Loucy (cell line): ENCODE measurements around the gene CACNA1D.

ENCODE experiments used
- H2AFZ ChIP-seq: fragments of 200-600 bp; sonication (generic); 2 replicates; pipeline ENCODE4 v1.6.0; 2016; ENCODE audit warnings: antibody characterized with exemption, mild to moderate bottlenecking, low read length, moderate library complexity
- H3F3A ChIP-seq: fragments of 200-600 bp; 2 replicates; pipeline ENCODE4 v1.6.0; 2016; ENCODE audit warnings: antibody characterized with exemption, low read depth, mild to moderate bottlenecking
- H3K27me3 ChIP-seq: fragments of 200-600 bp; sonication (generic); 2 replicates; pipeline ENCODE4 v1.6.1; 2014; ENCODE audit warnings: low read length, mild to moderate bottlenecking; ENCODE audit not compliant: insufficient read depth, poor library complexity, severe bottlenecking
- H3K36me3 ChIP-seq: fragments of 200-600 bp; sonication (generic); 2 replicates; pipeline ENCODE4 v1.6.1; 2016; ENCODE audit warnings: low read length; ENCODE audit not compliant: insufficient read depth
- H3K4me1 ChIP-seq: fragments of 200-600 bp; sonication (generic); 2 replicates; pipeline ENCODE4 v1.5.1; 2014; ENCODE audit warnings: low read length, mild to moderate bottlenecking; ENCODE audit not compliant: insufficient read depth, poor library complexity, severe bottlenecking
- H3K4me2 ChIP-seq: fragments of 200-600 bp; sonication (generic); 2 replicates; pipeline ENCODE4 v1.6.0; 2014; ENCODE audit warnings: antibody characterized with exemption, low read length, low read depth, mild to moderate bottlenecking; ENCODE audit not compliant: poor library complexity, severe bottlenecking
- H3K4me3 ChIP-seq: fragments of 200-600 bp; sonication (generic); 2 replicates; pipeline ENCODE4 v1.5.1; 2014; ENCODE audit warnings: low read length, mild to moderate bottlenecking, mixed read lengths; ENCODE audit not compliant: poor library complexity, severe bottlenecking
- H3K79me2 ChIP-seq: fragments of 200-600 bp; sonication (generic); 2 replicates; pipeline ENCODE4 v1.6.1; 2014; ENCODE audit warnings: low read length; ENCODE audit not compliant: insufficient read depth
- H3K9ac ChIP-seq: fragments of 200-600 bp; sonication (generic); 2 replicates; pipeline ENCODE4 v1.6.0; 2014; ENCODE audit warnings: mild to moderate bottlenecking, low read depth, low read length, moderate library complexity; ENCODE audit not compliant: poor library complexity, severe bottlenecking
- H3K9me2 ChIP-seq: fragments of 200-600 bp; sonication (generic); replicated peaks from 2 replicates; pipeline ENCODE4 v1.6.1; 2016; ENCODE audit warnings: low read depth, low read length, mixed read lengths
- H3K9me3 ChIP-seq: fragments of 200-600 bp; sonication (generic); 2 replicates; pipeline ENCODE4 v1.6.1; 2014; ENCODE audit warnings: mild to moderate bottlenecking, antibody characterized with exemption, low read length, low read depth; ENCODE audit not compliant: insufficient read depth
- H4K20me1 ChIP-seq: fragments of 200-600 bp; sonication (generic); 2 replicates; pipeline ENCODE4 v1.6.0; 2014; ENCODE audit warnings: antibody characterized with exemption, low read length, mild to moderate bottlenecking; ENCODE audit not compliant: insufficient read depth, poor library complexity, severe bottlenecking
- CTCF ChIP-seq: fragments of 200-600 bp; sonication (generic); conservative IDR thresholded peaks from 2 replicates; pipeline ENCODE4 v1.5.1; 2014; ENCODE audit warnings: mild to moderate bottlenecking, antibody characterized with exemption, low read length
- EZH2phosphoT487 ChIP-seq: fragments of 200-600 bp; IDR thresholded peaks from 2 replicates; pipeline ENCODE4 v1.6.1; 2018; ENCODE audit warnings: antibody characterized with exemption, mild to moderate bottlenecking, moderate library complexity, borderline replicate concordance

The CACNA1D gene

GRCh38 chr3:53506110-53506762 lies 11.8 kb downstream of the CACNA1D start:
- H3K4me3 ChIP-seq, result no peak overlapping the region
- H2AFZ ChIP-seq, result no peak overlapping the region
- H3K79me2 ChIP-seq, result no peaks in the 10 kb centered on the region
- no peaks in the 10 kb centered on the region for H3K36me3 ChIP-seq
- peaks cover 5% of the 10 kb centered on the region for H3K4me1 ChIP-seq
- no peak overlapping the region for H3K4me2 ChIP-seq
- H3F3A ChIP-seq, result no peaks in the 10 kb centered on the region
- no peaks in the 10 kb centered on the region for H3K9me2 ChIP-seq
- no peak overlapping the region for H3K9ac ChIP-seq
- no peaks in the 10 kb centered on the region for H3K9me3 ChIP-seq
- no peaks in the 10 kb centered on the region for H4K20me1 ChIP-seq
- H3K27me3 ChIP-seq, result no peaks in the 10 kb centered on the region
- TF ChIP-seq CTCF, result no peak
- no peak for TF ChIP-seq EZH2phosphoT487

- Histone ChIP-seq H3K4me2 (no peak overlapping the region), H3K4me3 (no peak overlapping the region)
These were observed 12.3 kb downstream of the CACNA1D start for GRCh38 chr3:53506763-53507145.

GRCh38 chr3:53509494-53509893 lies 15.1 kb downstream of the CACNA1D start:
- Histone ChIP-seq H3K4me3 (no peak overlapping the region), H3K4me1 (peaks cover 5% of the 10 kb centered on the region), H4K20me1 (no peaks in the 10 kb centered on the region), H3K27me3 (no peaks in the 10 kb centered on the region), H3K9me3 (no peaks in the 10 kb centered on the region), H3K4me2 (no peak overlapping the region), H3K9ac (no peak overlapping the region), H3F3A (no peaks in the 10 kb centered on the region), H3K9me2 (no peaks in the 10 kb centered on the region), H2AFZ (no peak overlapping the region), H3K36me3 (no peaks in the 10 kb centered on the region), H3K79me2 (no peaks in the 10 kb centered on the region)
- TF ChIP-seq EZH2phosphoT487, result no peak
- no peak for TF ChIP-seq CTCF

More at GRCh38 chr3:53506763-53507145, 12.3 kb downstream of the CACNA1D start:
- Histone ChIP-seq H3K36me3 (no peaks in the 10 kb centered on the region), H3F3A (no peaks in the 10 kb centered on the region), H3K9me3 (no peaks in the 10 kb centered on the region), H2AFZ (no peak overlapping the region), H3K9me2 (no peaks in the 10 kb centered on the region), H3K9ac (no peak overlapping the region), H3K4me1 (peaks cover 5% of the 10 kb centered on the region), H4K20me1 (no peaks in the 10 kb centered on the region), H3K27me3 (no peaks in the 10 kb centered on the region), H3K79me2 (no peaks in the 10 kb centered on the region)
- no peak for TF ChIP-seq EZH2phosphoT487
- no peak for TF ChIP-seq CTCF
